COLO829 (cell line): Measurements from ENCODE around the gene MAPKAP1.
"Not testable (repeated sequence)": the region's sequence is repeated elsewhere in the genome, so short reads cannot be mapped to it uniquely, and the experiment has no call there.

ENCODE experiments used
- DNase-seq: peaks from one replicate; pipeline ENCODE4 v3.0.0; 2012; ENCODE audit warnings: low spot score

MAPKAP1 gene

GRCh38 chr9:125409637-125410521 lies 297.1 kb downstream of the MAPKAP1 start:
- DNase-seq, result peak; percentile 54

- no peak for DNase-seq
Measured at GRCh38 chr9:125409217-125409636, 297.8 kb downstream of the MAPKAP1 start.

GRCh38 chr9:125407974-125408900 lies 298.8 kb downstream of the MAPKAP1 start:
- peak; percentile 80 for DNase-seq

GRCh38 chr9:125407432-125407973 lies 299.5 kb downstream of the MAPKAP1 start:
- DNase-seq, result no peak

GRCh38 chr9:125406810-125407087 lies 300.3 kb downstream of the MAPKAP1 start:
- DNase-seq, result no peak

- DNase-seq, result peak; percentile 61
Measured at GRCh38 chr9:125405938-125406809, 300.8 kb downstream of the MAPKAP1 start.

- DNase-seq, result no peak
Measured at GRCh38 chr9:125404733-125405132, 302.3 kb downstream of the MAPKAP1 start.

GRCh38 chr9:125400725-125401716 lies 306.0 kb downstream of the MAPKAP1 start:
- DNase-seq, result no peak

GRCh38 chr9:125400232-125400631 lies 306.8 kb downstream of the MAPKAP1 start:
- DNase-seq, result not testable (repeated sequence)

GRCh38 chr9:125399666-125400065 lies 307.3 kb downstream of the MAPKAP1 start:
- no peak for DNase-seq

GRCh38 chr9:125399165-125399564 lies 307.8 kb downstream of the MAPKAP1 start:
- no peak for DNase-seq

GRCh38 chr9:125398243-125398642 lies 308.8 kb downstream of the MAPKAP1 start:
- no peak for DNase-seq

GRCh38 chr9:125397736-125398135 lies 309.3 kb downstream of the MAPKAP1 start:
- no peak for DNase-seq

GRCh38 chr9:125396799-125397198 lies 310.2 kb downstream of the MAPKAP1 start:
- DNase-seq, result no peak

GRCh38 chr9:125393426-125393825 lies 313.6 kb downstream of the MAPKAP1 start:
- peak; percentile 82 for DNase-seq

GRCh38 chr9:125391704-125392103 lies 315.3 kb downstream of the MAPKAP1 start:
- DNase-seq, result no peak

GRCh38 chr9:125388978-125389377 lies 318.0 kb downstream of the MAPKAP1 start:
- DNase-seq, result no peak

- no peak for DNase-seq
Measured at GRCh38 chr9:125387861-125388524, 319.0 kb downstream of the MAPKAP1 start.
